Endodermal cell (in vitro differentiated cells): ENCODE measurements around the gene SIGLEC10. TPM values are rescaled to one million over a fixed set of nuclear protein-coding genes. Genes with fewer than 3 reads are reported as not detected.

Source experiments
- DNase-seq: peaks from one replicate; pipeline ENCODE4 v3.0.0-alpha.2; 2017
- H3K27ac ChIP-seq: 2 replicates; pipeline ENCODE4 v1.5.1; 2013; ENCODE audit warnings: mild to moderate bottlenecking, low read depth, low read length, moderate library complexity
- H3K27me3 ChIP-seq: 2 replicates; pipeline ENCODE4 v1.6.1; 2013; ENCODE audit warnings: mild to moderate bottlenecking, low read length, moderate library complexity; ENCODE audit not compliant: insufficient read depth, control insufficient read depth, poor library complexity, severe bottlenecking
- H3K36me3 ChIP-seq: 2 replicates; pipeline ENCODE4 v1.7.0; 2013; ENCODE audit warnings: mild to moderate bottlenecking, low read length, moderate library complexity; ENCODE audit not compliant: control insufficient read depth, insufficient read depth
- H3K4me1 ChIP-seq: one replicate; pipeline ENCODE4 v1.7.0; 2013; ENCODE audit warnings: low read length; ENCODE audit not compliant: control insufficient read depth, insufficient read depth
- H3K4me3 ChIP-seq: 2 replicates; pipeline ENCODE4 v1.5.1; 2013; ENCODE audit warnings: mild to moderate bottlenecking, low read length, moderate library complexity
- H3K9ac ChIP-seq: 2 replicates; pipeline ENCODE4 v1.6.1; 2013; ENCODE audit warnings: mild to moderate bottlenecking, low read length, moderate library complexity; ENCODE audit not compliant: poor library complexity, severe bottlenecking; ENCODE audit errors: extremely low read depth
- H3K9me3 ChIP-seq: 2 replicates; pipeline ENCODE4 v1.6.1; 2013; ENCODE audit warnings: mild to moderate bottlenecking, low read length, moderate library complexity; ENCODE audit not compliant: control insufficient read depth
- H3K27ac Mint-ChIP-seq: 2 replicates; pipeline ENCODE4 v1.8.0; 2020; ENCODE audit warnings: mixed read lengths
- H3K27me3 Mint-ChIP-seq: 2 replicates; pipeline ENCODE4 v1.8.0; 2021; ENCODE audit warnings: mild to moderate bottlenecking, mixed read lengths; ENCODE audit not compliant: insufficient read depth
- H3K36me3 Mint-ChIP-seq: 2 replicates; pipeline ENCODE4 v1.8.0; 2020; ENCODE audit warnings: low read depth, mixed read lengths
- H3K4me1 Mint-ChIP-seq: 2 replicates; pipeline ENCODE4 v1.8.0; 2020; ENCODE audit warnings: mixed read lengths
- H3K4me3 Mint-ChIP-seq: 2 replicates; pipeline ENCODE4 v1.8.0; 2020; ENCODE audit warnings: mild to moderate bottlenecking, moderate library complexity, mixed read lengths
- H3K9me3 Mint-ChIP-seq: 2 replicates; pipeline ENCODE4 v1.8.0; 2020; ENCODE audit warnings: mild to moderate bottlenecking, mixed read lengths
- WGBS, 2 experiments: methylation state at CpG; one replicate each; pipeline versions ENCODE4 v1.1.5 to v1.1.7; 2013; ENCODE audit warnings: missing lambda C conversion rate in 2 of 2, mixed read lengths in 1 of 2; ENCODE audit not compliant: insufficient coverage in 1 of 2, insufficient read length in 1 of 2; 5-methylcytosine and 5-hydroxymethylcytosine counted together
- total RNA-seq, 2 donors: library from RNA; stranded (reverse); fragmentation: NEBNext Ultra II Directional in 1 of 2; extraction: Animal tissue kit (Norgen Biotek cat#: 25700) in 1 of 2; gene quantifications; 2 replicates in 1 of 2; 3 replicates in 1 of 2; pipeline ENCODE4 v1.2.1, GENCODE V29; 2021
- TF ChIP-seq, protein P1 (sequence below): fragments of 200-600 bp; sonication (generic); conservative IDR thresholded peaks from 2 replicates; pipeline ENCODE4 v1.5.0; 2021; ENCODE audit warnings: antibody characterized with exemption, mild to moderate bottlenecking

SIGLEC10 gene
- total RNA-seq, 2 donors from 2014 or later = not detected

DNA sequence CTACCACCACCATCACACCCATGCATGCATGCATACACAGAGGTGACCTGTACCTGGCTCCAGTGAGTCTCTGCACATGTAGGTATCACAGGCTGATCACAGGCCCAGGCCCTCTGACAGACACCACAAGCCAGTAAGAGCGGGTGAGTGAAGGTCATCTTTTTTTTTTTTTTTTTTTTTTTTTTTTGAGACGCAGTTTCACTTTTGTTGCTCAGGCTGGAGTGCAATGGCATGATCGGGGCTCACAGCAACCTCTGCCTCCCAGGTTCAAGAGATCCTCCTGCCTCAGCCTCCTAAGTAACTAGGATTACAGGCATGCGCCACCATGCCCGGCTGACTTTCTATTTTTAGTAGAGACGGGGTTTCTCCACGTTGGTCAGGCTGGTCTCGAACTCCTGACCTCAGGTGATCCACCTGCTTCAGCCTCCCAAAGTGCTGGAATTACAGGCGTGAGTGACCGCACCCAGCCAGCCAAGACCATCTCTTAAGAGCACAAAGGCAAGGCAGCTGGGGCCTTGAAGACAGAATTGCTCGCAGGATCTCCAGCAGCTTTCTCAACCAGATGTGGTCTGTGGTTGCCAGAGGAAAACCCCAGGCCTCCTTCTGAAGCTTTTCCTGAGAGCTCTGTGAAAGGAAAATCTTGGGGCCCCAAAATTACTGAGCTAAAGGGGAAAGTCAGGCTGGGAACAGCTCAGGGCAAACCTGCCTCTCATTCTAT is 41.8 kb downstream of the SIGLEC10 start:
- Histone ChIP-seq H3K9ac (no peak overlapping the region), H3K9me3 (no peaks in the 10 kb centered on the region), H3K36me3 (no peaks in the 10 kb centered on the region), H3K27ac (no peak overlapping the region), H3K27me3 (no peaks in the 10 kb centered on the region), H3K4me1 (no peaks in the 10 kb centered on the region), H3K4me3 (no peak overlapping the region)
- Mint-ChIP-seq H3K4me1 (no peaks in the 10 kb centered on the region), H3K36me3 (no peaks in the 10 kb centered on the region), H3K9me3 (peaks cover 5% of the 10 kb centered on the region), H3K27me3 (peaks cover 4% of the 10 kb centered on the region), H3K4me3 (no peak overlapping the region), H3K27ac (no peak overlapping the region)
- DNase-seq = no peak
- 85 to 87% methylated on average over 8 to 11 of the region's 11 CpGs for WGBS, 2 experiments
- TF ChIP-seq, protein P1, sequence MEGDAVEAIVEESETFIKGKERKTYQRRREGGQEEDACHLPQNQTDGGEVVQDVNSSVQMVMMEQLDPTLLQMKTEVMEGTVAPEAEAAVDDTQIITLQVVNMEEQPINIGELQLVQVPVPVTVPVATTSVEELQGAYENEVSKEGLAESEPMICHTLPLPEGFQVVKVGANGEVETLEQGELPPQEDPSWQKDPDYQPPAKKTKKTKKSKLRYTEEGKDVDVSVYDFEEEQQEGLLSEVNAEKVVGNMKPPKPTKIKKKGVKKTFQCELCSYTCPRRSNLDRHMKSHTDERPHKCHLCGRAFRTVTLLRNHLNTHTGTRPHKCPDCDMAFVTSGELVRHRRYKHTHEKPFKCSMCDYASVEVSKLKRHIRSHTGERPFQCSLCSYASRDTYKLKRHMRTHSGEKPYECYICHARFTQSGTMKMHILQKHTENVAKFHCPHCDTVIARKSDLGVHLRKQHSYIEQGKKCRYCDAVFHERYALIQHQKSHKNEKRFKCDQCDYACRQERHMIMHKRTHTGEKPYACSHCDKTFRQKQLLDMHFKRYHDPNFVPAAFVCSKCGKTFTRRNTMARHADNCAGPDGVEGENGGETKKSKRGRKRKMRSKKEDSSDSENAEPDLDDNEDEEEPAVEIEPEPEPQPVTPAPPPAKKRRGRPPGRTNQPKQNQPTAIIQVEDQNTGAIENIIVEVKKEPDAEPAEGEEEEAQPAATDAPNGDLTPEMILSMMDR = no peak

DNA sequence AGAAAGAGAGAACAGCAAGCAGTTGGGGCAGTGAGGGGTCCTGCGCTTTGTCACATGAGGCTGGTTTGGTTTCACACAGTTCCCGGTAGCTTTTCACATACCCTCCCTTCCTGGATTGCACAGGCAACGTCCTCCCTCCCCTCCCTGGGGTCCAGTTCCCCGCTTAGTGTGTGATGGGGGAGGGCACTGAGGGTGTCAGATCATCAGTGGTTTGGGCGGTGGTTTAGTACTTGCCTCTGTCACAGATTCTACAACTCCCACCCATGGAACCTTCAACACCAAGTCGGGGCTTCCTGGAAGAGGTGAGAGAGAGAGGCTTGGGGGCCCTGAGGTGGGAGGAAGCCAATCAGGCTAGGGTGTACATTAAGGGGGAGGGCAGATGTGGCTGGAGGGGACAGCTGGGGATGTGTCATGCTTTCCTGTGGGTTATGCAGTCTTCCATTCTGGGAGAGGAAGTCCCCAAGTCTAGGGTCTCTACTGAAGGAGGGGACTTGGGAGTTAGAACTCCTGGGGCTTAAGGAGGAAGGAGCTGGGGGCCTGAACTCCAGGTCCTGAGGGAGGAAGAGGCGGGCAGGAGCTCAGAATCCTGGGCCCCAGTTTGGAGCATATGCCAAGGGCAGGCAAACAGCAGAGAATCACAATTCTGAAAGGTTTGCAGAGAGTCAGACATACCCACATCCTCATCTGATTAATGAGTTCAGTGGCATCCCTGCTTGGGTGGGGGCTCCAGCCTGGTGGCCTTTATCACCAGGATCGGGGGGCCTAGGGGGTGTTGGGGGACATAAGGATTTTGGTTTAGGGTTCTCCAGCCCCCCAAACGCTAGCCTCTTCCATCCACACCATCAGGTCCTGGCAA is 44.6 kb downstream of the SIGLEC10 start, which contains the start of gene NKG7:
NKG7 (minus strand) TSS at position 6 of the 856 bp plus-strand sequence. CDS start 119 bp downstream, outside the sequence.
- no peak within 1 kb of the TSS for H3K4me3 Mint-ChIP-seq
- no peaks in the 10 kb centered on the region for H3K27me3 ChIP-seq

GRCh38 chr19:51372021-51372648 is 45.3 kb downstream of the SIGLEC10 start:
- no peak overlapping the region for H3K4me3 Mint-ChIP-seq
- Histone ChIP-seq H3K4me3 (no peak overlapping the region), H3K9ac (no peak overlapping the region), H3K4me1 (peaks cover 7% of the 10 kb centered on the region), H3K9me3 (no peaks in the 10 kb centered on the region), H3K27me3 (no peaks in the 10 kb centered on the region), H3K27ac (no peak overlapping the region), H3K36me3 (no peaks in the 10 kb centered on the region)
- H3K27me3 Mint-ChIP-seq = peaks cover 6% of the 10 kb centered on the region
- no peak for DNase-seq
- WGBS, 2 experiments = 94 to 99% methylated on average over 14 to 18 of the region's 18 CpGs
- no peaks in the 10 kb centered on the region for H3K36me3 Mint-ChIP-seq
- no peaks in the 10 kb centered on the region for H3K9me3 Mint-ChIP-seq
- TF ChIP-seq, protein P1 = no peak
- peaks cover 5% of the 10 kb centered on the region for H3K4me1 Mint-ChIP-seq
- no peak overlapping the region for H3K27ac Mint-ChIP-seq

More for the DNA sequence above, 44.6 kb downstream of the SIGLEC10 start, which contains the start of gene NKG7:
- Mint-ChIP-seq H3K4me1 (peaks cover 5% of the 10 kb centered on the region), H3K9me3 (no peaks in the 10 kb centered on the region), H3K27ac (no peak within 1 kb of the TSS), H3K36me3 (no peaks in the 10 kb centered on the region), H3K27me3 (peaks cover 6% of the 10 kb centered on the region)
- Histone ChIP-seq H3K4me1 (peaks cover 7% of the 10 kb centered on the region), H3K9ac (no peak within 1 kb of the TSS), H3K36me3 (no peaks in the 10 kb centered on the region), H3K4me3 (no peak within 1 kb of the TSS), H3K9me3 (no peaks in the 10 kb centered on the region), H3K27ac (no peak within 1 kb of the TSS)
- 80% methylated on average over 6 of the region's 9 CpGs; no CpG with 5 or more reads in 1 of the 2 experiments for WGBS, 2 experiments
- no peak for DNase-seq
- TF ChIP-seq, protein P1 = no peak
